SK-N-SH treated with all-trans-retinoic acid at 6 μM for 48 hours (cell line): Measurements from ENCODE around the gene SCARF2.
A peak's percentile ranks its signal among the peaks of the same experiment; 100 is the strongest.
"Not testable (repeated sequence)": the region's sequence is repeated elsewhere in the genome, so short reads cannot be mapped to it uniquely, and the experiment has no call there.

Source experiments
- ATAC-seq: fragments of 200-7000 bp; cut with Tn5 transposase; 3 replicates; pipeline ENCODE4 v1.9.1; 2020; ENCODE audit warnings: mild to moderate bottlenecking, moderate library complexity
- ARNTL ChIP-seq: fragments of 450-650 bp; formaldehyde crosslinking; IDR thresholded peaks from 2 replicates; pipeline ENCODE4 v1.5.0; 2020; ENCODE audit warnings: low read depth, mild to moderate bottlenecking, moderate library complexity, borderline replicate concordance
- BACH2 ChIP-seq: fragments of 250-450 bp; sonication (Bioruptor Pico); IDR thresholded peaks from 2 replicates; pipeline ENCODE4 v1.9.0; 2021; ENCODE audit warnings: mild to moderate bottlenecking, borderline replicate concordance
- CREB5 ChIP-seq: fragments of 250-450 bp; sonication (Bioruptor Pico); IDR thresholded peaks from 2 replicates; pipeline ENCODE4 v1.5.1; 2020; ENCODE audit warnings: low read depth, mild to moderate bottlenecking, moderate library complexity
- CSDC2 ChIP-seq: fragments of 250-450 bp; sonication (Bioruptor Pico); IDR thresholded peaks from 2 replicates; pipeline ENCODE4 v1.5.0; 2020; ENCODE audit warnings: mild to moderate bottlenecking, moderate library complexity
- CSRNP3 ChIP-seq: fragments of 250-450 bp; sonication (Bioruptor Pico); IDR thresholded peaks from 2 replicates; pipeline ENCODE4 v1.5.1; 2021; ENCODE audit warnings: mild to moderate bottlenecking, moderate library complexity
- ESRRG ChIP-seq: fragments of 250-450 bp; sonication (Bioruptor Pico); IDR thresholded peaks from 2 replicates; pipeline ENCODE4 v1.6.1; 2021; ENCODE audit warnings: mild to moderate bottlenecking
- GLIS3 ChIP-seq: fragments of 250-450 bp; sonication (Bioruptor Pico); IDR thresholded peaks from 2 replicates; pipeline ENCODE4 v1.5.0; 2020; ENCODE audit warnings: mild to moderate bottlenecking, moderate library complexity
- PATZ1 ChIP-seq: fragments of 250-450 bp; sonication (Bioruptor Pico); IDR thresholded peaks from 2 replicates; pipeline ENCODE4 v1.8.0; 2020; ENCODE audit warnings: mild to moderate bottlenecking, moderate library complexity, borderline replicate concordance
- POU6F1 ChIP-seq: fragments of 250-450 bp; sonication (Bioruptor Pico); IDR thresholded peaks from 2 replicates; pipeline ENCODE4 v1.8.0; 2021; ENCODE audit warnings: low read depth, mild to moderate bottlenecking, moderate library complexity, borderline replicate concordance
- PPARA ChIP-seq: fragments of 250-450 bp; sonication (Bioruptor Pico); IDR thresholded peaks from 2 replicates; pipeline ENCODE4 v1.5.0; 2020; ENCODE audit warnings: mild to moderate bottlenecking, borderline replicate concordance
- RARB ChIP-seq: fragments of 250-450 bp; sonication (Bioruptor Pico); IDR thresholded peaks from 2 replicates; pipeline ENCODE4 v1.8.0; 2021; ENCODE audit warnings: mild to moderate bottlenecking, moderate library complexity
- SNAI2 ChIP-seq: fragments of 250-450 bp; sonication (Bioruptor Pico); IDR thresholded peaks from 2 replicates; pipeline ENCODE4 v1.5.0; 2020; ENCODE audit warnings: mild to moderate bottlenecking, moderate library complexity
- TCF4 ChIP-seq: fragments of 250-450 bp; sonication (Bioruptor Pico); IDR thresholded peaks from 2 replicates; pipeline ENCODE4 v1.8.0; 2021; ENCODE audit warnings: mild to moderate bottlenecking, moderate library complexity, borderline replicate concordance
- TOX ChIP-seq: fragments of 250-450 bp; sonication (Bioruptor Pico); IDR thresholded peaks from 2 replicates; pipeline ENCODE4 v1.8.0; 2021; ENCODE audit warnings: mild to moderate bottlenecking, moderate library complexity, borderline replicate concordance
- ZFP3 ChIP-seq: fragments of 250-450 bp; sonication (Bioruptor Pico); IDR thresholded peaks from 2 replicates; pipeline ENCODE4 v1.5.0; 2020; ENCODE audit warnings: mild to moderate bottlenecking, moderate library complexity
- ZFP30 ChIP-seq: fragments of 450-650 bp; formaldehyde crosslinking; IDR thresholded peaks from 2 replicates; pipeline ENCODE4 v1.5.0; 2022; ENCODE audit warnings: mild to moderate bottlenecking, moderate library complexity
- ZNF565 ChIP-seq: fragments of 450-650 bp; formaldehyde crosslinking; conservative IDR thresholded peaks from 2 replicates; pipeline ENCODE4 v1.5.0; 2020; ENCODE audit warnings: low read depth, mild to moderate bottlenecking, moderate library complexity
- ZNF70 ChIP-seq: fragments of 450-650 bp; formaldehyde crosslinking; IDR thresholded peaks from 2 replicates; pipeline ENCODE4 v1.5.0; 2020; ENCODE audit warnings: mild to moderate bottlenecking, moderate library complexity
- ZNF8 ChIP-seq: fragments of 450-650 bp; formaldehyde crosslinking; IDR thresholded peaks from 2 replicates; pipeline ENCODE4 v1.5.0; 2020; ENCODE audit warnings: mild to moderate bottlenecking, moderate library complexity

Gene SCARF2

GRCh38 chr22:20456722-20457076, 19.1 kb upstream of the SCARF2 start:
- ATAC-seq = no peak; the same call in 2 of the 3 replicates
- TF ChIP-seq RARB (CRISPR knock-in tag) = no peak
- no peak for TF ChIP-seq POU6F1 (CRISPR knock-in tag)

- TF ChIP-seq TOX (CRISPR knock-in tag) = no peak
- TF ChIP-seq PPARA (CRISPR knock-in tag) = 0 out of 2 replicates have a peak, but pooled peaks have one; percentile 46
Observed at GRCh38 chr22:20456064-20456721, 18.6 kb upstream of the SCARF2 start.

GRCh38 chr22:20455709-20456063, 18.1 kb upstream of the SCARF2 start:
- no peak for TF ChIP-seq CSRNP3 (CRISPR knock-in tag)
- no peak for TF ChIP-seq TOX (CRISPR knock-in tag)
- TF ChIP-seq ESRRG (CRISPR knock-in tag) = no peak
- no peak for TF ChIP-seq PPARA (CRISPR knock-in tag)
- TF ChIP-seq BACH2 (CRISPR knock-in tag) = no peak
- no peak for TF ChIP-seq PATZ1
- no peak for TF ChIP-seq ARNTL (CRISPR knock-in tag)
- no peak for ATAC-seq

More at GRCh38 chr22:20456064-20456721, 18.6 kb upstream of the SCARF2 start:
- peak; percentile 96 for ATAC-seq

- ATAC-seq = no peak
- TF ChIP-seq ESRRG (CRISPR knock-in tag) (no peak), ZFP3 (CRISPR knock-in tag) (no peak), CREB5 (CRISPR knock-in tag) (no peak), PPARA (CRISPR knock-in tag) (no peak), CSDC2 (no peak), ZNF8 (CRISPR knock-in tag) (no peak), CSRNP3 (CRISPR knock-in tag) (no peak), ZNF565 (CRISPR knock-in tag) (no peak), TOX (CRISPR knock-in tag) (no peak), SNAI2 (CRISPR knock-in tag) (no peak)
Observed at GRCh38 chr22:20453222-20453621, 15.6 kb upstream of the SCARF2 start.

- ATAC-seq = no peak
- TF ChIP-seq CREB5 (CRISPR knock-in tag) = no peak
- TF ChIP-seq TCF4 (CRISPR knock-in tag) = no peak
- no peak for TF ChIP-seq ZNF70 (CRISPR knock-in tag)
- no peak for TF ChIP-seq GLIS3
- no peak for TF ChIP-seq PATZ1
- no peak for TF ChIP-seq ZNF565 (CRISPR knock-in tag)
- TF ChIP-seq ZFP30 = no peak
- TF ChIP-seq ZFP3 (CRISPR knock-in tag) = no peak
- TF ChIP-seq, all 23 proteins: peak for 0
Observed at GRCh38 chr22:20451920-20452319, 14.3 kb upstream of the SCARF2 start.

- ATAC-seq = not testable (repeated sequence)
Observed at GRCh38 chr22:20451129-20451778, 13.6 kb upstream of the SCARF2 start.
